GM19240 (cell line): ENCODE measurements around the gene LYVE1.
"Not testable (repeated sequence)": the region's sequence is repeated elsewhere in the genome, so short reads cannot be mapped to it uniquely, and the experiment has no call there.

Experiments used
- DNase-seq: peaks from one replicate; pipeline ENCODE4 v3.0.0; 2011; ENCODE audit warnings: low spot score; ENCODE audit not compliant: insufficient read length

LYVE1 gene, protein sequence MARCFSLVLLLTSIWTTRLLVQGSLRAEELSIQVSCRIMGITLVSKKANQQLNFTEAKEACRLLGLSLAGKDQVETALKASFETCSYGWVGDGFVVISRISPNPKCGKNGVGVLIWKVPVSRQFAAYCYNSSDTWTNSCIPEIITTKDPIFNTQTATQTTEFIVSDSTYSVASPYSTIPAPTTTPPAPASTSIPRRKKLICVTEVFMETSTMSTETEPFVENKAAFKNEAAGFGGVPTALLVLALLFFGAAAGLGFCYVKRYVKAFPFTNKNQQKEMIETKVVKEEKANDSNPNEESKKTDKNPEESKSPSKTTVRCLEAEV

DNA sequence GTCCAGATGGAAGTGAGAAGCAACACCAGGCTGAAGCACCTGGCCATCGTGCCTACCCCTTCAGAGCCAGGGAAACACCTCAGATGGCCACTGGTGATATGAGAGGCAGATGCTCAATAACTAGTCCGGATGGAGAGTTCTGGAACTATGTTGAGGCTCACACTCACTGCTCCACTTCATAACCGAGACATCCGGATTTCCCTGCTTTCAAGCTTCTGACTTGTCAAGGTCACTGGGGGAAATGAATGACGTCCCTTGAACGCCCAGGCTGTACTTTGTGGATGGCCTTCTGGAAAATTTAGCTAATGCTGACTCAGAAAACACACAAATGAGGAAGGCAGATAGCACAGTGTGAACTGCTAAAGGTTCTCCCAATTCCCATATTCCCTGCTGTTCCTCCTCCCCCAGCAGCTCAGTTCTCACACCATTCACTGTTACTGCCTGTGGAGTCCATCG, at the start of gene LYVE1:
Gene LYVE1, minus strand, starts transcription at position 180 of the 456 bp plus-strand sequence. Its CDS starts 133 bp downstream, at position 47.
- DNase-seq: no peak

DNA sequence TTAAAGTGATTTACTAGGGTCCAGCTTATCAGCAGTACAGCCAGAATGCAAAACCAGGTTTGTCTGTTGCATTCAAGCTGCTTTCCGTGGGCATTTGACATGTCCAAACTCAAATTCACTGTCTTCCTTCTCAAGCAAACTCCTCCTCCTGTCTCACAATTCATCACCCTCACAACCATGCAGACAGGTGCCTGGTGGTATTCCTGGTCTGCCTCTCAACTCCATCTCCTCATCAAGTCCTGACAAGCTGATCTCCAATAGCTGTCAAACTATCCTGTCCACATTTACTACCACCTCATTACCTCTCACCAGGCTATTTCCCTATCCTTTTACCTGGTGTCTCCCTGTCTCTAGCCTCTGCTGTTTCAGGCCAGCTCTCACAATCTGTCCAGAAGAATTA, 49.1 kb upstream of the LYVE1 start:
- DNase-seq: no peak

DNA sequence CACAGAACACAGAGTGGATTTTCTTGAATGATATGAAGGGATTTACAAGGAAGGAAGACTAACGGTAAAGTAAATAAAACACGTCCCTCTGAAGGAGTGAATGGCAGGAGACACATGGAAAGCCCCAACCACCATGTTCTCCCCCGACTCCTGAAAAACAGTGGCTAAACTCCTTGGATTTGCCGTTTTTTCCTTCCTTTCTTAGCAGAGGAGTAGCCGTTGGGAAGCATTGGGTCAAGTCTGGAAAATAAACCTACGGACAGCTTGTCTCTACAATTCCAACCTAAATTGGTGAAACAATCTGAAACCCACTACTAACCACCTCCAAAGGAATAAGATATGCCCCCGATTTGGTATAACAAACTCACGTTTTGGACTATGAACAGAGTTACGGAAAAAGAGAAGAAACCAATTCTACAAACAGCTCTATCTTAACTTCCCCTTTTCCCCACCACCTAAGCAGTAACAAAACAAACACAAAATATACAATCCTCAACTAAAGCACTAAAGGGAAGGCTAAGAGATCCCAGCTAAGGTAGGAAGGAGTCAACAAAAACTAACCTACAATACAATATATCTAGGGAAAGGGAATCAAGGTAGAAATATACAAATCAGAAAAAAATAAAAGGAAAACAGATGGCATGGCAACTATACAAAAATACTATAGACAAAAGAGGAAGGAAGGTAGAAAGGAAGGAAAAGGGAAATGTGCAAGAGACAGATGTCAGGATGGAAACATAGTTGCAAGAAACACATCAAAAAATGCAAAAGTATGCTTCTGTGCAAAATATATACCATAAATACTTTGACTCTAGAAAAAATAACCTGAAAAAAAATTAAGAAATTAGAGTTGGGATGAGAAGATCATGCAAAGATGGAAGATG, 43.8 kb upstream of the LYVE1 start:
- DNase-seq: no peak

GRCh38 chr11:10609636-10610035, 41.2 kb upstream of the LYVE1 start:
- no peak for DNase-seq

DNA sequence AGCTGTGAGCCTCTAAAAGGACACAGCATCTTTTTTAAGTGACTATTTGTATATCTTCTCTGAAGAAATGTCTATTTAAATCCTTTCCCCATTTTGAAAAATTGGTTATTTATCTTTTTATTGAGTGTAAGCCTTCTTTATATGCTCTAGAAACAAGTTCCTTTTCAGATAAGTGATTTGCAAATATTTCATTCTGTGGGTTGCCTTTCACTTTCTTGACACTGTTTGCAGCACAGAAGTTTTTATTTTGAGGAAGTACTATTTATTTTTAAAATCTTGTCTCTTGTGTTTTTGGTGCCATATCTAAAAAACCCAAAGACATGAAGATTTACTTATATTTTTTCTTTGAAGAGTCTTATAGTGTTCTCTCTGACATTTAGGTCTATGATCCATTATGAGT, 40.1 kb upstream of the LYVE1 start:
- no peak for DNase-seq

- DNase-seq: no peak
Observed at GRCh38 chr11:10607462-10608132, 39.1 kb upstream of the LYVE1 start.

DNA sequence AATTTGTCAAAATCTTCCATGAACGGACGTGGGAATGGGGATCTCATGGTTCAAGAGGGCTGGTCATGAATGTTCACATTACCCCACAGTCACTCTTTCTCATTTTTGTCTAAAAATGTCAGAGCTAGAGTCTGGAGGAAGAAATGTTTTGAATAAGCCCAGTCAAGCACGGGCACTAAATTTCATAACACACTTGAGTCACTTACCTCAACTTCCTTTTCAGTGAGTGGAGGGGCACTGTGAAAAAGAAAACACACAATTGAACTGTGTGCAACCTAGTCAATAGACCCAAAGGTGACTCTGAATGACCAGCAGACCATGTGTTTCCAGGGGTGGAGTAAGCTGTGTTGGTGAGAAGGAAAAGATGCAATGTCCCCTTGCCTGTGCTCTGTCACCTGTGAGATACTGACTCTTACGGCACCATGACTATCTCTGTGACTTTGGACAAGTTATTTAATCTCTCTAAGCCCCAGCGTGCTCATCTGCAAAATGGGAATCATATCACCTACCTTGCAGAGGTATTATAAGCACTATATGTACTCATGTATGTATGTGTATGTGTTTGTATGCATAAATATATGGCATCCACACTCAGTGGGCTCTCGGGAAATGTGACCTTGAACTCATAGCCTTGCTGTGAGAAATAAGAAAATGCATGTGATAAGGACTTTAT, 38.2 kb upstream of the LYVE1 start:
- no peak for DNase-seq

DNA sequence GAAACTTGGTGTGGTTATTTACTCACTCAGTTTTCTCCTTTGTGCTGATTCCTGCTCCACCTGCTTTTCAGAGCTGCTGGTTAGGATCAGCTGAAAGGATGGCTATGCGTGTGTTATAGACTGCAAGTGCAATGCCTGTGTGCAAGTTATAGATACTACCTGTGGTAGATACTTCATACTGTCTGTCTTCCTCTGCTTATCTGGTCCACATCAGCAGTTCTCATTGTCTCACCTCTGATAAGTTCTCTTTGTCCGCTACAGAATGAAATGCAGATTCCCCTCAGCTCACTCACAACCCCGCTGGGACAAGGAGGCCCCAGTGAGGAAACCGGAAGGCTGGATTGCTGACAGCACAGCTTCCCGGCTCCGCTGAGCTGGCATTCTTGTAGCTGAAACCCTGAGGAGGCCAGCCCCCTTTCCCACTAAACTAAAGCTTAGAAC, 37.5 kb upstream of the LYVE1 start:
- DNase-seq: no peak

DNA sequence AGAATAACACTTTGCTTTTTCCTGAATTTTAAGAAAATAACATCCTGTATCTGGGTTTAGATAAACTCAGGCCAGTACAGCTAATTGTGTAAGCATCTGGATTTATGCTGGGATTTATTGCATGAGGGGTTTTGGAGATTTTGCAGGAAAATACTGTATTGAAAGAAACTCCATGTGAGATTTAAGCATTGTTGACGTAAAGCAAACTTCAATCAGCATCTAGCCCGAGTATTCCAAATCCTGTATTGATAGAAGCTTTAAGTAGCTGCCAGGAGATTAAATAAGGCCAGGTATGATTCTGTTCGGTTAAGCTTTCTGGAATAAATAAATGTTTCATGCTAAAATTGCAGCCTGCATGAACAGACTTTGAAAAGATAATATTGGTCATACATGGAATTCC, 36.3 kb upstream of the LYVE1 start:
- no peak for DNase-seq

- no peak for DNase-seq
Observed at GRCh38 chr11:10604340-10604748, 35.9 kb upstream of the LYVE1 start.

GRCh38 chr11:10603721-10604297, 35.3 kb upstream of the LYVE1 start:
- DNase-seq: no peak

GRCh38 chr11:10602945-10603344, 34.5 kb upstream of the LYVE1 start:
- no peak for DNase-seq

DNA sequence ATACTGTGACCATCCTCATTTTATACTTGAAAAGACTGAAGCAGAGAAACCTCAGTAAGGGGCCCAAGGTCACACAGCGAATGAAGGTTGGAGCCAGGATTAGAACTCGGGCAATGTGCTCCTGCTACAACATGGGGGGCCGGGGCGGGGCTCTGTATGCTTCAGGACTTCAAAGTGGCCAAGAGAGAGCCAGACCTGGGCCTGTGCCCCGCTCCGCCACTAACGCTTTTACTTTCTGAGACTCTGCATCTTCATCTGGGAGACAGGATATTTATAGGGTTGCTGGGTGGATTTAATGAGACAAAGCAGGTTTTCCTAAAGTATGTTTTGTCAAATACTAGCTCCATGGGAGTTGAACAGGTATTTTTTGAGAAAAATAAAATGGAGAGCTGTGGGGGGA, 33.9 kb upstream of the LYVE1 start:
- DNase-seq: no peak

GRCh38 chr11:10601837-10602236, 33.4 kb upstream of the LYVE1 start:
- DNase-seq: no peak

- no peak for DNase-seq
Observed at GRCh38 chr11:10600570-10601248, 32.2 kb upstream of the LYVE1 start.

DNA sequence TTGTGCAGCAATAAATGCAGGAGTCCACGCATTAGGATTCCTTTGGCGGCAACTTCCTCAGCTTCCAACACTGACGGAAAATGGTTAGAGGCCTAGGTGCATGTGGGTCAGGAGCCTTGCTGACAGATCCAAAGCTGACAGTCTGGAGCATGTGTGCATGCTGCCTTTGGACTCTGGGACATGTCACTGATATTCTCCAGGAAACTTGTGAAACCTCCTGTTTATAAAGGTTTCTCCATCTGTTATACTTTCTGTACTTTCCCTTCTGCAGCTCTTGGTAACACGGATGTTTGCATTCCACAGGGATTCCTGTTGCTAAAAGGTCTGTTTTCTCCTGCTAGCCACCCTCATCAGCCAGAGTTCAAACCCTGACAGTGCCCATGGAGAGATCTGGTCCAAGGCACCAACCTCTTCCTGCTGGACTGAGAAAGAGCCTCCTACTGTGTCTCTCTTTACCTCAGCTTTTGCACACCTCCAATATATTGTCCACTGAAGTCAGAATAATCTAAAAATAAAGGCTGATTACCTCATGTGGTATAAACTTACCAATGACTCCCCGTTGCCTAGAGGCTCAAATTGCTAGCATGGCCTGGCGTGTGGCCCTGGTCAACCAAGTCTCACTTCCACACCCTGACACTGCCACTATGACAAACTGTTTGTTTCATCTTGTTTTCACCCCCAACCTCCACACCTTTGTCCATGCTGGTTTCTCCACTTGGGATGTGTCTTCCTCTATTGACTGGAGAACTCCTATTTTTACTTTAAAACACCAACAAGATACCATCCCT, 31.1 kb upstream of the LYVE1 start:
- no peak for DNase-seq

DNA sequence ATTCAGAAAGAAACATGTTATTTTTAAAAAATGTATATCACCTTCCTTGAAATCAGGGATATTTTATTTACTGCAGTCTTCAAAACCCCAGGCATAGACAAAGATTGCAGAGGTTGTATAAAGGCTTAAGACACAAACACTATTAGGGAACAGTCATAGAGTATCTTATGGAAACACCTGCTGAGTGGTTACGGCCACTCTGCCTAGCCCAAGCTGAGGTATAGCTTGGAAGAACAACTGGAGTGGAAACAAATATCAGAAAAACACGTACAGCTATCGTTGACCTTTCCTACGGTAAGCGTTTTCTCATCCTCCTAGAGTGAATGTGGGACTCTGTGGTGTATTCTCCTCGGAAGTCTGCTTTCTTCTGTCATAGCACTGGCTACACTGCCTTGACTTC, 30.4 kb upstream of the LYVE1 start:
- DNase-seq: no peak

GRCh38 chr11:10597877-10598351, 29.4 kb upstream of the LYVE1 start:
- no peak for DNase-seq

DNA sequence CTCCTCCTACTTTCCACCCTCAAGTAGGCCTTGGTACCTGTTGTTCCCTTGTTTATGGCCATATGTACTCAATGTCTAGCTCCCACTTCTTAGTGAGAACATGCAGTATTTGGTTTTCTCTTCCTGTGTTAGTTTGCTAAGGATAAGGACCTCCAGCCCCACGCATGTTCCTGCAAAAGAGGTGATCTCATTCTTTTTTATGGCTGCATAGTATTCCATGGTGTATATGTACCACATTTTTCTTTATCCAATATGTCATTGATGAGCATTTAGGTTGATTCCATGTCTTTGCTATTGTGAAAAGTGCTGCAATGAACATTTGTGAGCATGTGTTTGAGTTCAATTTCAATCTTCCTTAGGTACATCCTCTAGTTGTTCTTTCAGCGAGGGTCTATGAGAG, 27.4 kb upstream of the LYVE1 start:
- DNase-seq: not testable (repeated sequence)
